ENCODE results near the gene ITGB5.

Gene ITGB5

DNA sequence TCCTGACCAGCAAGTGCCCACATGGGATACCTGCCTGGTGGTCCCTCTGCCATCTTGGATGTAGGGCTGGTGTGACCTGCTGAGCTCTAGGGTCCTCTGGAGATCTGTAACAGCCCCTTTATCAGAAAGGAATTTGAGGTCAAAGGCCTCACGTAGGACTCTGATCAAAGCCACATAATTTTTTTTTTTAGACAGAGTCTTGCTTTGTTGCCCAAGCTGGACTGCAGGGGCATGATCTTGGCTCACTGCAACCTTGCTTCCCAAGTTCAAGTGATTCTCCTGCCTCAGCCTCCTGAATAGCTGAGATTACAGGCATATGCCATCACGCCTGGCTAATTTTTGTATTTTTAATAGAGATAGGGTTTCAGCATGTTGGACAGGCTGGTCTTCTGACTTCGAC is 9.5 kb downstream of the ITGB5 start:
- TF ChIP-seq, protein P1, sequence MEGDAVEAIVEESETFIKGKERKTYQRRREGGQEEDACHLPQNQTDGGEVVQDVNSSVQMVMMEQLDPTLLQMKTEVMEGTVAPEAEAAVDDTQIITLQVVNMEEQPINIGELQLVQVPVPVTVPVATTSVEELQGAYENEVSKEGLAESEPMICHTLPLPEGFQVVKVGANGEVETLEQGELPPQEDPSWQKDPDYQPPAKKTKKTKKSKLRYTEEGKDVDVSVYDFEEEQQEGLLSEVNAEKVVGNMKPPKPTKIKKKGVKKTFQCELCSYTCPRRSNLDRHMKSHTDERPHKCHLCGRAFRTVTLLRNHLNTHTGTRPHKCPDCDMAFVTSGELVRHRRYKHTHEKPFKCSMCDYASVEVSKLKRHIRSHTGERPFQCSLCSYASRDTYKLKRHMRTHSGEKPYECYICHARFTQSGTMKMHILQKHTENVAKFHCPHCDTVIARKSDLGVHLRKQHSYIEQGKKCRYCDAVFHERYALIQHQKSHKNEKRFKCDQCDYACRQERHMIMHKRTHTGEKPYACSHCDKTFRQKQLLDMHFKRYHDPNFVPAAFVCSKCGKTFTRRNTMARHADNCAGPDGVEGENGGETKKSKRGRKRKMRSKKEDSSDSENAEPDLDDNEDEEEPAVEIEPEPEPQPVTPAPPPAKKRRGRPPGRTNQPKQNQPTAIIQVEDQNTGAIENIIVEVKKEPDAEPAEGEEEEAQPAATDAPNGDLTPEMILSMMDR (conservative IDR thresholded peaks at IDR 0.05; ENCODE audit: low read depth, low read length) = no peak

DNA sequence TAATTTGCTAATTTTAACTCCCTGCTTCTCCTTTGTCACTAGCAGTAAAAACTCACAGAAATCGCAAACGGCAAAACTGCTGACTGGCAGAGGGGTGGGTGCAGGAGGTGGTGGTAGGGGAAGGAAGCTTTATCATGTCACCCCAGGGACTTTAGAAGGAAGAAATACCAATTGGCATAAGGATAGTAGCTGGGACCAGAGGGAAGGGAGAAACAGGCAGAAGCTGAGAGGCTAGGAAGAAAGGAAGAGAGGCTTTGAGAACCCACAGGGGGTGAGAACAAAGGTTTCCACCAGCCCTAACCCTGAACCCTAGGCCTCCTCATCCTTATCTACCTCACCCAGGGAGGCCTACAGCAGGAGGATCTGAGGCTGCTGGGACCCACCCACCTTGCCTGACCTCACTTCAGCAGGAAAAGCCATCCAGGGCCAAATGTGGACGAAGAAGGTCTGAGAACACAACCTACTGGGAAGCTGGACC is 10.7 kb downstream of the ITGB5 start:
- TF ChIP-seq, protein P1 (conservative IDR thresholded peaks at IDR 0.05; ENCODE audit: low read depth, low read length) = no peak
- no peak for DNase-seq (ENCODE audit: low read depth)
- no peak overlapping the region for H3K4me3 ChIP-seq (ENCODE audit: low read depth, low read length)

More for the DNA sequence above, 9.5 kb downstream of the ITGB5 start:
- DNase-seq (ENCODE audit: low read depth) = no peak
- no peak overlapping the region for H3K4me3 ChIP-seq (ENCODE audit: low read depth, low read length)

GRCh38 chr3:124873226-124873625 is 13.9 kb downstream of the ITGB5 start:
- no peak overlapping the region for H3K4me3 ChIP-seq (ENCODE audit: low read depth, low read length)
- no peak for DNase-seq (ENCODE audit: low read depth)
- TF ChIP-seq, protein P1 (conservative IDR thresholded peaks at IDR 0.05; ENCODE audit: low read depth, low read length) = no peak

GRCh38 chr3:124867511-124867910 is 19.7 kb downstream of the ITGB5 start:
- TF ChIP-seq, protein P1 (conservative IDR thresholded peaks at IDR 0.05; ENCODE audit: low read depth, low read length) = no peak
- H3K4me3 ChIP-seq (ENCODE audit: low read depth, low read length) = no peak overlapping the region
- DNase-seq (ENCODE audit: low read depth) = no peak

DNA sequence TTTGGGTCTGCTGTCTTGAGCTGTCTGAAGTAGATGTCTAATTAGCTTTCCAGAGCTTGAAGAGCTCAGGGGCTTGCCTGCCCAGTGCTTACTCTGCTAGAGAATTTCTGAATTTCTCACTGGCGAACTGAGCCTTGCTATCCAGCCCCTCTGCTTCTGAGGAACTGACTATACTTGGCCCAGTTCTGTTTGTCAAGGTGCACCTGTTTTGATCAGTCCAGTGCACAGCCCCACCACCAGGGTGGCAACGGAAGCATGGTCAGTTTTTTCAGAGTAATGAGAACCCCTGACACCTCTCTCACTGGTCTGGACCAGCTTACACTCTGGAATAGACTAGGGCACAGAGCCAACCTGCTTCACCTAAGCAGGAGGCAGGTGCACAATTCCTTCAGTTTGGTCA is 25.2 kb downstream of the ITGB5 start:
- no peak for DNase-seq (ENCODE audit: low read depth)
- TF ChIP-seq, protein P1 (conservative IDR thresholded peaks at IDR 0.05; ENCODE audit: low read depth, low read length) = no peak
- no peak overlapping the region for H3K4me3 ChIP-seq (ENCODE audit: low read depth, low read length)

DNA sequence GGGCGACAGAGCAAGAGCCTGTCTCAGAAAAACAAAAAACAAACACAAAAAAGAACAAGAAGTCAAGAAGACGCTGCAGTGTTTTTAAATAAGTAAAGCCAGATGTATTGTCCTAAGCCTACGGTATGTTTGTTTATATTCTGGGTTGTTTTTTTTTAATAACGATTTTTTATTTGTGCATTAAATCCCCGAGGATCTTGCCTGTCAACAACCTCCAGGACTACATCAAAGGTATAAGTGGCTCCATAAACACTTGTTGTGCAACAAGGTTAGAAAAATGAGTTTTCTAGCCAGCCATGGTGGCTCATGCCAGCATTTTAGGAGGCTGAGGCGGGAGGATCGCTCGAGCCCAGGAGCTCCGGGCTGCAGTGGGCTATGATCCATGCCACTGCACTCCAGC is 26.1 kb downstream of the ITGB5 start:
- no peak overlapping the region for H3K4me3 ChIP-seq (ENCODE audit: low read depth, low read length)
- DNase-seq (ENCODE audit: low read depth) = no peak
- TF ChIP-seq, protein P1 (conservative IDR thresholded peaks at IDR 0.05; ENCODE audit: low read depth, low read length) = no peak

- H3K4me3 ChIP-seq (ENCODE audit: low read depth, low read length) = no peak overlapping the region
- DNase-seq (ENCODE audit: low read depth) = peak; percentile 96
- TF ChIP-seq, protein P1 (conservative IDR thresholded peaks at IDR 0.05; ENCODE audit: low read depth, low read length) = no peak
Measured at GRCh38 chr3:124860599-124860998, 26.6 kb downstream of the ITGB5 start.

All from choroid plexus epithelial cell (primary cell).